GM18505 (cell line): Measurements from ENCODE around the gene STK4.
A peak's percentile ranks its signal among the peaks of the same experiment; 100 is the strongest.

Source experiments
- ATAC-seq: cut with Tn5 transposase; IDR thresholded peaks from one replicate; pipeline ENCODE4 v1.9.1; 2021; ENCODE audit not compliant: unreplicated experiment
- POLR2A ChIP-seq: IDR thresholded peaks from 4 replicates; pipeline ENCODE4 v1.6.1; 2011; ENCODE audit warnings: borderline replicate concordance; ENCODE audit not compliant: insufficient read depth, insufficient read length; ENCODE audit errors: extremely low read depth

The STK4 gene

GRCh38 chr20:44966030-44966961 is at the start of gene STK4:
TSS of gene STK4 (plus strand) at chr20:44966512. CDS start at chr20:44966569, 57 bp downstream.
- ATAC-seq = peak; percentile 77
- peak; percentile 91 for TF ChIP-seq POLR2A

- ATAC-seq = no peak
- no peak for TF ChIP-seq POLR2A
Measured at GRCh38 chr20:44916586-44916985, 49.7 kb upstream of the STK4 start.

- TF ChIP-seq POLR2A = no peak
- ATAC-seq = no peak
Measured at GRCh38 chr20:44917399-44917798, 48.9 kb upstream of the STK4 start.

GRCh38 chr20:44918342-44918741 is 48.0 kb upstream of the STK4 start:
- no peak for ATAC-seq
- no peak for TF ChIP-seq POLR2A

GRCh38 chr20:44918761-44919160 is 47.6 kb upstream of the STK4 start:
- TF ChIP-seq POLR2A = no peak
- ATAC-seq = no peak

GRCh38 chr20:44921447-44921846 is 44.9 kb upstream of the STK4 start:
- ATAC-seq = no peak

GRCh38 chr20:44924541-44924940 is 41.8 kb upstream of the STK4 start:
- TF ChIP-seq POLR2A = no peak
- no peak for ATAC-seq

More at GRCh38 chr20:44921447-44921846, 44.9 kb upstream of the STK4 start:
- TF ChIP-seq POLR2A = no peak

GRCh38 chr20:44928595-44928994 is 37.7 kb upstream of the STK4 start:
- ATAC-seq = no peak

GRCh38 chr20:44930517-44931168 is 35.7 kb upstream of the STK4 start:
- TF ChIP-seq POLR2A = no peak
- no peak for ATAC-seq

More at GRCh38 chr20:44928595-44928994, 37.7 kb upstream of the STK4 start:
- no peak for TF ChIP-seq POLR2A

GRCh38 chr20:44931911-44932310 is 34.4 kb upstream of the STK4 start:
- TF ChIP-seq POLR2A = no peak

GRCh38 chr20:44932916-44933315 is 33.4 kb upstream of the STK4 start:
- TF ChIP-seq POLR2A = no peak
- no peak for ATAC-seq

More at GRCh38 chr20:44931911-44932310, 34.4 kb upstream of the STK4 start:
- ATAC-seq = no peak

- no peak for ATAC-seq
- no peak for TF ChIP-seq POLR2A
Measured at GRCh38 chr20:44936510-44936909, 29.8 kb upstream of the STK4 start.

- no peak for ATAC-seq
- TF ChIP-seq POLR2A = no peak
Measured at GRCh38 chr20:44938637-44939036, 27.7 kb upstream of the STK4 start.
